HG02840 (cell line): ENCODE results near the gene CHTF18.

Source experiments
- ATAC-seq: cut with Tn5 transposase; IDR thresholded peaks from one replicate; pipeline ENCODE4 v1.9.1; 2021; ENCODE audit warnings: mild to moderate bottlenecking, moderate library complexity, moderate number of reproducible peaks; ENCODE audit not compliant: unreplicated experiment, low FRiP score

Gene CHTF18

DNA sequence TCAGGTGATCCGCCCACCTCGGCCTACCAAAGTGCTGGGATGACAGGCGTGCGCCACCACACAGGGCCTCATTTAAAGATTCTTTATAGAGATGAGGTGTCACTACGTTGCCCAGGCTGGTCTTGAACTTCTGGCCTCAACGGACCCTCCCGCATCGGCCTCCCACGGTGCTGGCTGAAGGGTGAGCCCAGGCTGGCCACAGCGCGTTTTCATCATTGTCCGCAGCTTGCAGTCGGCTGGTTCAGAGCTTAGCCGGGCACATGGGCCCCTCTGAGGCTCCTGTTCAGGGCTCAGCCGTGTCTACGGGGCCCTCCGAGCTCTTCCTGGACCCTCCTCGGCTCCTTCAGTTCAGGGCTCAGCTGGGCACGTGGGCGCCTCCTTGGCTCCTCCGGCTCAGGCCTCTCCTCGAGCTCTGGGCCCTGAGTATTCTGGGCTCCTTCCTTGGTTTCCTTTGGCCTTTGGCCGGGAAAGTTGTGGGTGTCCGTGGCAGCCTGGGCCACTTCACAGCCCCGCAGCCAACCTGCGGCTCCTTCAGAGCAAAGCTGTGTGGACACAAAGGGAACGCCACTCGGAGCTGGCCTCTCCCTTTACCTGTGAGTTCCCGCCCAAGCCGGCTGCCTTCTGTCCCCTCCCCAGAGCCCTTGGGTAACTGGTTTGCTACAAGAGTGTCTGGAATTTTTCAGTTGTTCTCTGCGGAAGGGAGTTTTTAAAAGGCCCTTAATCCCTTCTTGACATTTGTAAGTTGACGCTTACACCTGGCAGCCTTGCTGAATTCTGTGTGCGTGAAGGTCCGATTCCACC lies 29.1 kb upstream of the CHTF18 start:
- no peak for ATAC-seq

DNA sequence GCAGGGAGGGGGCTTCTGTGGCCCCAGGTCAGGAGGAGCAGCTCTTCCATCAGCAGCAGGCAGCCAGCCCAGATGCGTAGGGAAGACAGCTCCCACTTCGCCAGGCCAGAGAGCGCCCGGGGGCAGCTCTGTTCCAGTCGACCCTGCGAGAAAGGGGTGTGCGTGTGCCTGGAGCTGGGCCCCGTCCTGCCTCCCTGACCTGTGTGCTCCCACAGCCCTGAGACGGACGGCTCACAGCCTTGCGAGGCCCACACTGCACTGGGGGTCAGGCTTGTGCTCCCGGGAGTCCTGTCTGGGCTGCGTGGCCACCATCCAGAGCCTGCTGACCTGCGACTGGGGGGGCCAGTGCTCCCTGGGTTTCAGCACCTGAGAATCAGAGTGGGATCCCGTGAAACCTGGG lies 28.4 kb upstream of the CHTF18 start:
- no peak for ATAC-seq

DNA sequence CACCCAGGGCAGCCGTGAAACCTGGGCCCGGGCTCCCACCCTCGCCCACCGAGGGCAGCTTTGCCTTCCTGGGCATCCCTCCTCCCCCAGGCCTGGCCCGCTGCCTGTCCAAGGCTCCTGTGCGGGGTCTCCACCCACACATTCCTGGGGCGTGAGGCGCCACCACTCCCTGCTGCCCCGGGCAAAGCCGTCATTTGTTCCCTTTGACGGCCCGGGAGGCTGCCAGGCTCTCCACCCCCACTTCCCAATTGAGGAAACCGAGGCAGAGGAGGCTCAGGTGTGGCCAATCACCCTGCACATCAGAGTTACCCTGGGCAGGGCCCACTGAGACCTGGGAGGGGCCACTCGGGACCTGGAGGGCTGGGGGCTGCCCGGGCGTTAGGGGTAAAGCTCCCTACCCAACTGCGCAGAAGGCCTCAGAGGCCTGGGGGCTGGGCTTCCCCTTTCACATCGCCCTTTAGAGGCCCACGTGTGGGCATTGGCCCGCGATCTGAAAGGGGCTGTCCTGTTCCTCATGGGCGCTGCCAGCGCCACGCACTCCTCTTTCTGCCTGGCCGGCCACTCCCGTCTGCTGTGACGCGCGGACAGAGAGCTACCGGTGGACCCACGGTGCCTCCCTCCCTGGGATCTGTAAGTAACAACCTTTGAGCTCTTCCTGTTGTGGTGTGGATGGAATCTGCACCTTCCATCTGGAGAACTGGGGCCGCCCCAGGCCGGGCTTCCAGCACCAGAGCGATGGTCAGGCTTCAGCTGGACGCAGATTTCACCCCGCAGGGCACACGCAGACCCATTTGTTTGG lies 27.7 kb upstream of the CHTF18 start, which contains the start of gene MSLN:
MSLN (plus strand) TSS at position 190 of the 799 bp plus-strand sequence. CDS start 1,947 bp downstream, outside the sequence.
- no peak for ATAC-seq

DNA sequence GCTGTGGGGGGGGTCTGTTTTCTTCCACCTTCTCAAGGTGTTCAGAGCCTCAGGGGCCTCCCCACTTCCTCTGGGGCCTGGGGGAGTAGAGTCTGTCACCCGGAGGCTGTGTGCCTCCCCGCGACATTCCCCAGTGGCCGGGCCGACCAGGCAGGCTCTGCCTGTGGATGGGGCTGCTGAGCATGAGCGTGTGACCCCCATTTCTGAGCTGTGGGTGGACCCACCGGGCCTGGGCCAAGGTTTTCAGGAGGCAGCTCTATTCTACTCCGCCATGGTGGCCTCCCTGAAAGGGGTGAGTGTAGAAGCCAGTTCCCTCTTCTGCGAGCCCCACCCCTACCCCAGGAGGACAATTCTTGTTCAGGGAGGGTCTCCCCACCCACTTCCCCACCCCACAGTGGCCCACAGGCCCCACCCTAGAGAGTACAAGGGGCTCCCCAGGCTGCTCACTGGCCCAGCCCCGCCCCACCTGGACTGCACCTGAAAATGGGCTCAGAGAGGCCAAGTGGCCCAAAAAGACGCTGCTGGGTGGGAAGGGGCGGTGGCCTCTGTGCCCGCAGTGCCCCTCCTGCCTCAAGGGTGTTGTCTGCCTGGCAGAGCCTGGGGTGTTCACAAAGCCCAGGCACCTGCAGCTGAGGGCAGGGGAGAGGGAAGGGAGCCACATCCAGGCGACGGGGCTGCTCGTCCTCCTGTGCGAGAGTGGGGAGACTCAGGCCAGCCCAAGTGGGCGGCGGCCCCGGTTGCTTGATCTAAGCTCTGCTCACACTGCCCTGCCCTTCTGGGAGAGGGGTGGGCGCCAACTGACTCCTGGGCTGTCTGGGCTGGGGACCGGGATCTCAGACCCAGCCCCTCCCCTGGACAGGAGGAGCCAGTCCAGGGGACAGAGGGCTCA lies 26.6 kb upstream of the CHTF18 start:
- ATAC-seq, result no peak

DNA sequence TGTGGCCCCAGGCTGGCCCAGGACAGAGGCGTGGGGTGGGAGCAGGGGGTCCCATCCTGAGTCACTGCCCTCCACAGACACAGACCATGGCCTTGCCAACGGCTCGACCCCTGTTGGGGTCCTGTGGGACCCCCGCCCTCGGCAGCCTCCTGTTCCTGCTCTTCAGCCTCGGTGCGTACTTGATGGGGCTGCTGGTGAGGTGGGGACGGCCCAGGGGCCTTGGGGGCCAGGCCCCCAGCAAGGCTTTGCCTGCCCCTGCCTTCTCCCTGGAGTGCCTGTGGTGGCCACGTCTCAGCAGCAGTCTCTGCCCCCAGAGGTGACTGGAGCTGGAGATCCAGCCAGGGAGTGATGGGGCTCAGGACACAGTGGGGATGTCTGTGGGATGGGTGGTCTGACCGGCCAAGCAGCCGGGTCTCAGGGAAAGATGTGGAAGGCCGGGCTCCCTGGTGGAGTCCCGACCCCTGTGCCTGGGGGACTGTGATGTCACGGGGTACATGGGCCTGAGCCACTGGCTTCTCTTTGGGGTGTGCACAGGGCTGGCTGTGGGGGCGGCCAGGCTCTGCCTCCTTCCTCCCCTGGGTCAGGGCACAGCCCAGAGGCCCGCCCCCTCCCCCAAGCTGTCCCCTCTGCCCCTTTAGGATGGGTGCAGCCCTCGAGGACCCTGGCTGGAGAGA lies 25.7 kb upstream of the CHTF18 start:
- ATAC-seq, result no peak

DNA sequence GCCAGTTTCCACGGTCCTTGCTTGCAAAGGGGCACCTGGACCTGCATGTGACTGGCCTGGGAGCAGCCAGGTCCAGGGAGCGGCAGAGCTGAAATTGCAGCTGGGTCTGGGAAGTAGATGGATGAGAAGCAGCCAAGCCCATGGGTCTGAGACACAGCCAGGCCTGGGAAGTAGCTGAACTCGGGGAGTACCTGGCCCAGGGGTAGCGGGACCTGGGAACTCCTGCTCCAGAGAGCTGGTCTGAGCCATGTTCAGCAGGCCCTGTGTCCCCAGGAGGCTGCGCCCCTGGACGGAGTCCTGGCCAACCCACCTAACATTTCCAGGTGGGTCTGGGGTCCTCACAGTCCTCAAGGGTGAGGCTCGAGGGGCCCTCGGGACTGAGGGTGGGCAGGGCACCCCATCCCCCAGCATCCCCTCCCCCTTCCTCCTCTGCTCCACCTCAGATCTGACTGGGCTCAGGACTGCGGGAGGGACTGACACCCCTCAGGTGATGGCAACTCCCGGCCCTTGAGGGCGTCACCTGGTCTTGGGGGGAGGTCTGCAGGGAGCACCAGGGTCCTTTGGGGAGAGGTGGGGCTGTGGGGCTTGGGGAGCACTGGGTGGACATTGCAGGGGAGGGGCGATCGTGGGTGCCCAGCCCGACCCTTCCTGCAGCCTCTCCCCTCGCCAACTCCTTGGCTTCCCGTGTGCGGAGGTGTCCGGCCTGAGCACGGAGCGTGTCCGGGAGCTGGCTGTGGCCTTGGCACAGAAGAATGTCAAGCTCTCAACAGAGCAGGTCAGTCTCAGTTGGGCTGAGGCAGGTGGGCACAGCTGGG lies 24.8 kb upstream of the CHTF18 start:
- no peak for ATAC-seq

DNA sequence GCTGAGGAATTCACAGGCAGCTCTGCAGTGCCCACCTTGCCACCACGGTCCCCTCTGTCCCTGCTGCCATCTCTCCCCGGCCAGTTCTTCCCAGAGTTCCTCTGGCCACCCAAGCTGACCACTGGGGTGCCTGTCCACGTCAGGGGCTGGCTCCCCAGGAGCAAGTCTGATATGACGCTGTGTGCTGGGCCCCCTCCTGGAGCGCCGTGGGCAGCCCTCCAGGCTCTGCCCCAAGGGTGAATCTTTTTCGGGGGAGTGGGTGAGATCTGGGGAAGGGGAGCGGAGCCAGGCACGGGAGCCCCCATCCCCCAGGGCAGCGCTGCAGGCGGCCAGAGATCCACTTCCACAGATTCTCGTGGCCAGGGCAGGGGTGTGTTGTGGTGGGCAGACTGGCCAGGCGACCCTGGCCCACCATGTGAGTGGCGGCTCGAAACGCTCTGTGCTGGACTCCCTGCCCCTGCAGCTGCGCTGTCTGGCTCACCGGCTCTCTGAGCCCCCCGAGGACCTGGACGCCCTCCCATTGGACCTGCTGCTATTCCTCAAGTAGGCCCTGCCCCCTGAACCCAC lies 24.2 kb upstream of the CHTF18 start:
- no peak for ATAC-seq

DNA sequence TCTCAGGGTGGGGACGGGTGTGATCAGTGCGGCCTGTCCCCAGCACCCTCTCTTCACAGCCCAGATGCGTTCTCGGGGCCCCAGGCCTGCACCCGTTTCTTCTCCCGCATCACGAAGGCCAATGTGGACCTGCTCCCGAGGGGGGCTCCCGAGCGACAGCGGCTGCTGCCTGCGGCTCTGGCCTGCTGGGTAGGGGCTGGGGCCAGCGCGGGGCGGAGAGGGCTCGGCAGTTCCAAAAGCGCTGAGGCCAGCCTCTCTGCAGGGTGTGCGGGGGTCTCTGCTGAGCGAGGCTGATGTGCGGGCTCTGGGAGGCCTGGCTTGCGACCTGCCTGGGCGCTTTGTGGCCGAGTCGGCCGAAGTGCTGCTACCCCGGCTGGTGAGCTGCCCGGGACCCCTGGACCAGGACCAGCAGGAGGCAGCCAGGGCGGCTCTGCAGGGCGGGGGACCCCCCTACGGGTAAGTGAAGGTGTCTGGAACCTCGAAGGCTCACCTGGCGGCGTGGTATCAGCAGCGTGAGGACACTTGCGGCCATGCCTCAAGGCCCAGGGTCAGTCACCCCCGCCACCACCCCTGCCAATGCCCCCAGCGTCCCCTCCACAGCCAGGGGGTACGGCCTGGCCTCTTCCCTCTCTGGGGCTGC lies 23.5 kb upstream of the CHTF18 start:
- no peak for ATAC-seq

DNA sequence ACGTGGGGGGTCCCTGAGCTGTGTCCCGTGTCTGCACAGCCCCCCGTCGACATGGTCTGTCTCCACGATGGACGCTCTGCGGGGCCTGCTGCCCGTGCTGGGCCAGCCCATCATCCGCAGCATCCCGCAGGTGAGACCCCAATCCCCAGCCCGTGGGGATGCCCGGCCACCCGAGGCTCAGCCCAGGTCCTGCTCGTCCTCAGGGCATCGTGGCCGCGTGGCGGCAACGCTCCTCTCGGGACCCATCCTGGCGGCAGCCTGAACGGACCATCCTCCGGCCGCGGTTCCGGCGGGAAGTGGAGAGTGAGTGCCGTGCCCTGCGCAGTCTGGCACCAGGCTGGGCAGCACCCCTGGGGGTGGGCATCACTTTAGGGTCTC lies 22.9 kb upstream of the CHTF18 start:
- ATAC-seq, result no peak

DNA sequence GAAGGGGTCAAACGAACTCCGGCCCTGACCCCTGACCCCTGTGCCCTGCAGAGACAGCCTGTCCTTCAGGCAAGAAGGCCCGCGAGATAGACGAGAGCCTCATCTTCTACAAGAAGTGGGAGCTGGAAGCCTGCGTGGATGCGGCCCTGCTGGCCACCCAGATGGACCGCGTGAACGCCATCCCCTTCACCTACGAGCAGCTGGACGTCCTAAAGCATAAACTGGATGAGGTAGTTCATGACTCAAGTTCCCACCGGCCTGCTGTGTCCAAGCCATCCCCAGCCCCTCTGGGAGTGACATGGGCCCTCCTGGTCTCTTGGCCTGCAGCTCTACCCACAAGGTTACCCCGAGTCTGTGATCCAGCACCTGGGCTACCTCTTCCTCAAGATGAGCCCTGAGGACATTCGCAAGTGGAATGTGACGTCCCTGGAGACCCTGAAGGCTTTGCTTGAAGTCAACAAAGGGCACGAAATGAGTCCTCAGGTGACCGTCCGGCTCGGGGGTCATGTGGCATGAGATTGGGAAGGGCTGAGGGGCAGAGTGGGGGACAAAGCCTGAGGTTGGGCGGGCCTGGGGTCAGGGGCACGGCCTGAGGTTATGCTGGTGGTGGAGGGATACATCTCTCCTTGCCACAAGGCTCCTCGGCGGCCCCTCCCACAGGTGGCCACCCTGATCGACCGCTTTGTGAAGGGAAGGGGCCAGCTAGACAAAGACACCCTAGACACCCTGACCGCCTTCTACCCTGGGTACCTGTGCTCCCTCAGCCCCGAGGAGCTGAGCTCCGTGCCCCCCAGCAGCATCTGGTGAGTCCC lies 22.2 kb upstream of the CHTF18 start:
- no peak for ATAC-seq

DNA sequence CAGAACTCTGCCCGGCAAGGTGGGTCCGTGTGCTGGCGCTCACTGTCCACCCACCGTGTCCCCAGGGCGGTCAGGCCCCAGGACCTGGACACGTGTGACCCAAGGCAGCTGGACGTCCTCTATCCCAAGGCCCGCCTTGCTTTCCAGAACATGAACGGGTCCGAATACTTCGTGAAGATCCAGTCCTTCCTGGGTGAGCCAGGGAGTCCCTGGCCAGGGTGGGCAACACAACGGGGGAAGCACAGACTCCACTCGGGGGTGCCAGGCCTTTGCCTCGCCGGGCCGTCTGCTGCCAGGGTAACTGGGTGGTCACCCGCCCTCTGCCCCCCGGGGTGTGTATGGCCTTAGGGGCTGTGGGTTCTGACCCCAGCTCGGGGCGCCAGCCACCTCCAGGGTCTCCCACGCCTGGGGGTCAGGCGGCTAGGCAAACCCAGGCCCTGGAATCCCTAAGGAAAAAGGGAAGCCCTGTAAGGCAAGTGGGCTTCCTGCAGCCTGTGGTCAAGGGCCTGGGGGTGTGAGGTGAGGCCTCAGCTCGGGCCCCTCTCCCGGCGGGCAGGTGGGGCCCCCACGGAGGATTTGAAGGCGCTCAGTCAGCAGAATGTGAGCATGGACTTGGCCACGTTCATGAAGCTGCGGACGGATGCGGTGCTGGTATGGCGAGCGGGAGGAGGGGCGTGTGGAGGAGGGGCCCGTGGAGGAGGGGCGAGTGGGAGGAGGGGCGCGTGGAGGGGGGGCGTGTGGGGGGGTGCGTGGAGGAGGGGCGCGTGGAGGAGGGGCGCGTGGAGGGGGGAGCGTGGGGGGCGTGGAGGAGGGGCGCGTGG lies 21.4 kb upstream of the CHTF18 start:
- no peak for ATAC-seq

DNA sequence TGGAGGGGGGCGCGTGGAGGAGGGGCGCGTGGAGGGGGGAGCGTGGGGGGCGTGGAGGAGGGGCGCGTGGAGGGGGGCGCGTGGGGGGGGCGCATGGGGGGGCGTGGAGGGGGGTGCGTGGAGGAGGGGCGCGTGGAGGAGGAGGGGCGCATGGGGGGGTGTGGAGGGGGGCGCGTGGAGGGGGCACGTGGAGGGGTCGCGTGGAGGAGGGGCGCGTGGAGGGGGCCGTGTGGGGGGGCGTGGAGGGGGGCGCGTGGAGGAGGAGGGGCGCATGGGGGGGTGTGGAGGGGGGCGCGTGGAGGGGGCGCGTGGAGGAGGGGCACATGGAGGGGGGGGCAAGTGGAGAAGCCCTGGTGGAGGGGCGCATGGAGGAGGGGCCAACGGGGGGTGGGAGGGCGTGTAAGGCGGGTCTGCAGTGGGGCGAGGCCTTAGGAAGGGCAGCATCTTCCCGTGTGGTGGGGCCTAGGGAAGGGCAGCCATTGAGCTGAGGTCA lies 20.6 kb upstream of the CHTF18 start:
- no peak for ATAC-seq

DNA sequence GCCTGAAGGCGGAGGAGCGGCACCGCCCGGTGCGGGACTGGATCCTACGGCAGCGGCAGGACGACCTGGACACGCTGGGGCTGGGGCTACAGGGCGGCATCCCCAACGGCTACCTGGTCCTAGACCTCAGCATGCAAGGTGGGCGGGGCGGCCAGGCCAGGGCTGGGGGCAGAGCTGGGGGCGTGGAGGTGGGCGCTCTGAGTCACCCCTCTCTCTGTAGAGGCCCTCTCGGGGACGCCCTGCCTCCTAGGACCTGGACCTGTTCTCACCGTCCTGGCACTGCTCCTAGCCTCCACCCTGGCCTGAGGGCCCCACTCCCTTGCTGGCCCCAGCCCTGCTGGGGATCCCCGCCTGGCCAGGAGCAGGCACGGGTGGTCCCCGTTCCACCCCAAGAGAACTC lies 20.0 kb upstream of the CHTF18 start:
- no peak for ATAC-seq

DNA sequence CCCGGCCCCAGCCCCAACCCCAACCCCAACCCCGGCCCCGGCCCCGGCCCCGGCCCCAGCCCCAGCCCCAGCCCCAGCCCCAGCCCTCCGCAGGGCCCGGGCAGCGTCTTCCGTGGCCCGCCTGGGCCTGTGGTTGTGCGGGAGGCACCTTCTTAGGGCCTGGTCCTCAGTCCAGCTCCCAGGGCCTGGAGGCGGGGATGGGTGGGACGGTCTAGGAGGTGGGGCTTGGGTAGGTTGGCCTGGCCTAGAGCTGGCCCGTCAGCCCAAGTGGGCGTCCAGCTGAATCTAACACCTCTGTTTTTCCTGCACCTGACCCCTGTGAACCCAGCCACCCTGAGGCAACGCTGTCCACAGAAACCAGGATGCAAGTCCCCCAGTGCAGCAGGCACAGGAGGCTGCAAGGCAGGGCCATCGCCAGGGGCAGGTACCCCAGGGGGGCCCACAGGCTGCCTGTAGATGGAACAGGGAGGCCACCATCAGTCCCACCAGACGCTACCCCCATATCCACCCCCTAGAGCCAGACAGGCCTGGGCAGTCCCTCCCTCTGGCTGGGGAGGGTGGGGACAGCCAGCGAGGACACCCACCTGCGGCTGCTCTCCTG lies 19.1 kb upstream of the CHTF18 start:
- ATAC-seq, result no peak

DNA sequence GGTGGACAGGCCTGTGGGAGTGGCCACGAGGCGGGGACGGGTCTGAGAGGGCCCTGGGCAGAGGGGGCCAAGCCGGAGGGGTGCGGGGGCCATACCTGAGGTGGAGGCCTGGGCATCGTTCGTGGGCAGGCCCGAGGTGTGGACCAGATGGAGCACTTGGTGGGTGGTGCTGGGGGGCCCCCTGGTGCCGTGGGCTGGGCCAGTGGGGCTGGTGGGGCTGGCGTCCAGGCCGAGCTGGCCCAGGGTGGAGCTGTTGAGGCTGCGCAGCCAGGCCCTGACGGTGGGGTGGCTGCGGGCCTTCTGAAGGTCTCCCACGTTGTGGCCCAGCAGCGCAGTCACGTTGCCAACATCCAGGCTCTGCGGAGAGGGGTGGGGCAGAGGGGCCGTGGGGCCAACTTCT lies 18.5 kb upstream of the CHTF18 start:
- ATAC-seq, result no peak

DNA sequence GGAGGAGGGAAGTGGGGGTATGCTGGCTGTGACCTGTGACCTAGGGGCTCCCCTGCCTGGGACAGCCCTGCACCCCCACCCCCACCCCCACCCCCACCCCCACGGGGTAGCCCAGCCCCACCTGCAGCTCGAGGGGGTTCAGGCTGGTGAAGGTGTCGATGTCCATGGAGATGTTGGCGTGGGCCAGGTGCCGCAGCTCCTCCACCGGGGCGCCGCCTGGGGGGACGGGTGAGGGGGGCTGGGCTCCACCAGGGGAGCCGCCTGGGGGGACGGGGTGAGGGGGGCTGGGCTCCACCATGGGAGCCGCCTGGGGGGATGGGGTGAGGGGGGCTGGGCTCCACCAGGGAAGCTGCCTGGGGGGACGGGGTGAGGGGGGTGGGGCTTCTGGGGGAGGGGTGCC lies 18.0 kb upstream of the CHTF18 start:
- no peak for ATAC-seq
